ENCODE measurements around the gene LRRN2.
A peak's percentile ranks its signal among the peaks of the same experiment; 100 is the strongest.

LRRN2 gene

GRCh38 chr1:204592246-204592948 lies 93.1 kb downstream of the LRRN2 start:
- no peak for DNase-seq

DNA sequence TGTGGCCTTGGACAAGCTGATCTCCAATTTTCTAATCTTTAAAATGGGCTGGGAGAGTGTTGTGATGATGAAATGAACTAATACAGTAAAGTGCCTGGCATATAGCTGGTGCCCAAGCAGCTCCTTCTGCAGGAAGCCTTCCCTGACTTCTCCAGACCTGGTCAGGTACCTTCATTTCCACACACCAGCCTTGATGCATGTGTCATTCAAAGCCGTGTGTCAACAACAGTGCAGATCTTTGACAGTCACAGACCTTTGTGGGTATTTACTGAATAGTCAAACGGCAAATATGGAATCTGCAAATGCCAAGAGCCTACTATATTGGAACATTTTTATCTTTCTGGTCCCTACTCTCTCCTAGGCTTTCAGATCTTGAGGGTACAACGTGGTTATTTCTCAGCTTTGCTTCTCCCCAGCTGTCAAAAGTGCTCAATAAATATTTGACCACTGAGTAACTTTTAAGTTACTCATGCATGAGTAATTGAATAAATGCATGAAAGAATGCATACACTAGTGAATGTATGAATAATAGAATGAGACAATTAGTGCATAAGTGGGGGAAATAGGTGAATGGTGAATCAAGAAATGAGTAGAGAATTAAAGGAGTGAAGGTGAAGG lies 94.0 kb downstream of the LRRN2 start:
- DNase-seq = no peak

GRCh38 chr1:204589409-204590038 lies 96.0 kb downstream of the LRRN2 start:
- no peak for DNase-seq

- DNase-seq = no peak
Measured at GRCh38 chr1:204588826-204589225, 96.7 kb downstream of the LRRN2 start.

GRCh38 chr1:204587621-204588020 lies 97.9 kb downstream of the LRRN2 start:
- no peak for DNase-seq

- peak; percentile 66 for DNase-seq
Measured at GRCh38 chr1:204584699-204585372, 100.7 kb downstream of the LRRN2 start.

DNA sequence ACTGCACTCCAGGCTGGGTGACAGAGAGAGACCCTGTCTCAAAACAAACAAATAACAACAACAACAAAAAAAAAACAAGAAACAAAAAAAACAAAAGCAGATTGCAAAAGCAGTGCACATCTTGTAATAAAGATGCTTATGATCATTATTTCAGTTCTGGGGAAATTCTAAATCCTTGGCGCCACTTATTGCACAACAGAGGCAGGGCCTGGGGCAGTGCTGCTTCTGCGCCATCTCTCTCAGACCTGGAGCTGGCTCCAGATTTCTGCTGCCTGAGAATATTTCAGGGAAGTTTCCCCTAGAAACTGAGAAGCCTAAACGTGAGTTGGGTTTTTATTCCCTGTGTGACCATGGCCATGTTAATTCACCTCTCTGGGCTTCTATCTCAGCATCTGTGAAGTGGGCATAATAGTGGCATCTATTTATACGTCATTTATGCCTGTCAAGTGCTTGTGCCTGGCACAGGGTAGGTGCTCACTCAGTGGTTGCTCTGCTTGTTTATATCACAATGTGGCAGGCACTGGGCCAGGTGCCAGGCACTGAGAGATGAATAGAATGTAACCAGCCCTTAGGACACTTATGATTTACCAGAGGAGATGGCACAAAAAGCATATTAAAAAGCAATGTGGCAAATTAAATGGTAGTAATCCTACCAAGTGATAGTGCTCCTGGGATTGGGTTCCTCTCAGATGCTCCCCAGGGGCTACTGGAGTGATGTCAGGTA lies 101.5 kb downstream of the LRRN2 start:
- peak; percentile 23 for DNase-seq

- no peak for DNase-seq
Measured at GRCh38 chr1:204581759-204582158, 103.8 kb downstream of the LRRN2 start.

- no peak for DNase-seq
Measured at GRCh38 chr1:204580862-204581261, 104.7 kb downstream of the LRRN2 start.

GRCh38 chr1:204579681-204580080 lies 105.9 kb downstream of the LRRN2 start:
- DNase-seq = no peak

GRCh38 chr1:204578867-204579664 lies 106.5 kb downstream of the LRRN2 start:
- DNase-seq = no peak

DNA sequence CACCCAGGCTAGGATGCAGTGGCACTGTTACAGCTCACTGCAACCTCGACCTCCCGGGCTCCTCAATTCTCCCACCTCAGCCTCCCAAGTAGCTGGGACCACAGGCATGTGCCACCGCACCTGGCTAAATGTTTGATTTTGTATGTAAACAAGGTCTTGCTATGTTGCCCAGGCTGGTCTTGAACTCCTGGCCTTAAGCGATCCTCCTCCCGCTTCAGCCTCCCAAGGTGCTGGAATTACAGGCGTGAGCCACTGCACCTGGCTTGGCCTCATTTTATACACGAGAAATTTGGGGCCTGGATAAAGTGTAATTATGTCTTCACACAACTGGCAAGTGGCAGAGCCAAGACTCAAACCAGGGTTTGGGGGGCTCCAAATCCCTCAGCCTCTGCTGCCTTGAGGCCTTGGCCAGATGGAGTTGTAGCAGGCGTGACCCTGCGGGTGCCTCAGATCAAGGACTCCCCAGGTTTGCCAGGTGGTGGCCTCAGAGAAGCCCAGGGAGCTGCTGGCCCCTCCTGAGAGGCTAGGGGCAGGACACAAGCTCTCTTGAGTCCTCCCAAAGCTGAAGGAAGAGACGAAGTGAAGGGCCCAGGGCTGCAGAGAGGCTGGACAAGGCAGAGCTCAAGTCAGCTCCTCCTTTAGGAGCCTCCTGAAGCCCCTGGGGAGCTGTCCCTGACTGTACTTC lies 107.6 kb downstream of the LRRN2 start:
- no peak for DNase-seq

GRCh38 chr1:204576422-204576821 lies 109.1 kb downstream of the LRRN2 start:
- no peak for DNase-seq

DNA sequence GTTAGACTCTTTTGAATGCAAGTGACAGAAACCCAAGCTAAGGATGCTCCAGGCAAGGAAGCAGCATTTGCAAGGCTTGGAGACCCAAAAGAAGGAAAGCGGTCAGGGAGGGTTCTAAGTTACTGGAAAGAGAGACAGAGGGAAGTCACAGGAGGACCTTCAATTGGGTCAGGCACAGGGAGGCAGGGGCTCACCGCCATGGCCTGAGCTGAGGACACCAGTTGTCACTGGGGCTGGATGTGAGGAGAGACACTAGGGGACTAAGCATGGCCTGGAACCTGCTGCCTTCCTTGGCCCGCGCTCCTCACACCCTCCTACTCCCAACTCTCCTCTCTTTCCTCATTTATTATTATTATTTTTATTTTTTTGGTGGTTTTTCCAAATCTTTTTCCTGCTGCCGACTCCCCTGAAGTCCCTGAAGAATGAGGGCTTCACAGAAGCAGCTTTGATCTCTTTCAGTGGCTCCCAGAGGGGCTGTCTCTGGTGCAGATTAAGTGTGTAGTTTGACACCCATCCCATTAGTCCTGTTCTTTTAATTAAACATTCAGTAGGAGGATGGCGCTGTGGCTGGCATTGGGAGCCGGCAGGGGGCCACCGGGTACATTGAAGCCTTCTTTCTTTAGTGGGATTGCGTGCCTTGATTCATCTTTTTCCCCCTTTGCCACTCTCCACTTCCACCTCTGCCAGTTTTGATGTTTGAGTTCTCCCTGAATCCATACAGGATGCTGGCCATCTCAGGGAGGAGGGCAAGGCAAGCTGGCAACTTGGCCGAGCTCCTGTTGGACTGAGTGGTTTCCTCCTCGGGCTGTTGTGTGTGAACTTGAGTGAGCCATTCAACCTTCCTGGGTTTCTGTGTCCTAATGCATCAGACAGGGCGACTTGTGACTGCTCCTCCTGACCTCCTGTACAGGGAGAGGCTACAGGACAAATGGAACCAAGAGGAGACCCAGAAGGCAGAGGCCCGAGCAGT lies 110.0 kb downstream of the LRRN2 start:
- DNase-seq = no peak

DNA sequence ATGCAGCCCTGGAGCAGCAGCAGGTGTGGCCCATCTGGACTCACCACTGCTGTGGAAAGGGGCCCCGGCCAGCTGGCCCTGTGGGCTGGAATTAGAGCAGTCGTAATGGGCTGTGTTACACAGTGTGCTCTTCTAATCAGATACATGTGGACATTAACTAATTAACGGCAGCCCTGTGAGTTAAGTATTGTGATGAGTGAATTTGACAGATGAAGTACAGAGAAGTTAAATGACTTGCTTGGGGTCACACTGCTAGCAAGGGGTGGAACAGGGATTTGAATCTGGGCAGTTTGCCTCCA lies 110.7 kb downstream of the LRRN2 start:
- no peak for DNase-seq

DNA sequence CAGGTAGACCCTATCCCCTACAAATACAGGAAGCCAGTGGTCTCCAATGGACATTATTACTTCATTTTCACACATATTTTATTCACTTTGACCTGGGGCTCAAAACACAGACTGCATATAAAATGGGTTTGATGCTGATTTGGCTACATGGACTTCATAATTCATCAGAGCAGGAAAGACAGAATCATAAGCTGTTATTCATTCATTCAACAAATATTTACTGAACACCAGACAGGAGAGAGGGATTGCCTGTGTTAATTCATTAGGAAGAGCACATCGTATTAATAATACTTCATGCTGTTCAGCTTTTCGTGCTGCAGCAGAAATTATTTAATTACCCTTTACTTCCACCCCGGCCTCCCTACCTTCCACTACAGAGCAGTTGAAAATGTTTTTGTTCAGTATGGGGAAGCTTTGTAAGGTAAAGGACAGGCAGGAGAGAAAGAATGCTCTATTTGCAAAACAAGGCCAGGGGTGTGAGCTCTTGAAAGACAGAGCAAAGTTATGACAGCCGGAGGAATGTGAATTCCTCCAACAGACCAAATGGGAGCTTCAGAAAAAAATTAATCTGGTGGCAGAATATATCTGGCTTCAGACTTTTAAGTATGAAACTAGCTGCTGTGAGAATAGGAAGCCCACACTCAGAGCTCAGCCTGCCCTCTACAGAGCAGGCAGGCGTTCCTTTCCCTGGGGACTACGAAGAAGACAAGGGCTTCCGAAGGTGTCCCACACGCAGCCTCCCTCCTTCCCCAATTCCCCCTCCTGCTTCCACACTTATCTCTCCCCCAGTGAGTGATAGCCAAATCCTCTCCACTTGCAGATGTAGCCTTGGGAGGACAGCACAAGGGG lies 111.3 kb downstream of the LRRN2 start:
- DNase-seq = peak; percentile 22

GRCh38 chr1:204572923-204573922 lies 112.3 kb downstream of the LRRN2 start:
- no peak for DNase-seq

GRCh38 chr1:204571631-204572030 lies 113.9 kb downstream of the LRRN2 start:
- no peak for DNase-seq
